ENCODE data around the gene ATXN1.

Gene ATXN1

DNA sequence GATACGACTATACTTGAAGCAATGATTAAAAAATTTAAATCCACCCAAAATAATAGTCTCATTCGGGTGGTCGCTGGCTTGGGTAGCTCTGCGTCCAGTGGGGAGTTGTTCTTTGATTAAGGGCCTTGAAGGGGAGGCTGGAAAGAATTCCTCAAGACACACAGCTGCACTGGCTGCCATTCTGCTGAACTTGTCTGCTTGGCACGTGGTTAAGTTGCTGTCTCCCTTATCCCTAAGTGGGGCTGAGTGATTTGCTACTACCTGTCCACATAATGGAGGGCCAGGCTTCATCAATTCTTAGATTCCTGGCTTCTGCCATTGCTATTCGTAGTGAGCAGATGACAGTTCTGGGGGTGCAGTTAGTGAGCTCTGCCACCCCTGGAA is 424.4 kb downstream of the ATXN1 start:
- Histone ChIP-seq H3K79me2 (ENCODE audit: control insufficient read depth, low read length) (no peaks in the 10 kb centered on the region), H3K4me3 (ENCODE audit: low read length) (no peak overlapping the region), H3K9me3 (ENCODE audit: control insufficient read depth, insufficient read depth, low read length) (no peaks in the 10 kb centered on the region), H3K36me3 (ENCODE audit: control insufficient read depth, low read length) (no peaks in the 10 kb centered on the region), H3K27me3 (ENCODE audit: control insufficient read depth, low read length) (no peaks in the 10 kb centered on the region), H3K9me2 (replicated peaks; ENCODE audit: control insufficient read depth, low read length) (no peaks in the 10 kb centered on the region), H3K4me2 (ENCODE audit: low read length) (no peak overlapping the region), H4K20me1 (ENCODE audit: control insufficient read depth, insufficient read depth, low read depth, low read length) (no peaks in the 10 kb centered on the region), H3K4me1 (ENCODE audit: control insufficient read depth, low read length) (peaks cover 26% of the 10 kb centered on the region), H3F3A (ENCODE audit: control insufficient read depth, insufficient read depth) (peaks cover 3% of the 10 kb centered on the region; the same call in 1 of the 2 replicates), H3K27ac (ENCODE audit: low read depth, low read length) (no peak overlapping the region)
- no peak for TF ChIP-seq EZH2phosphoT487 (IDR thresholded peaks at IDR 0.05; ENCODE audit: borderline replicate concordance, low read length)
- TF ChIP-seq, protein P1, sequence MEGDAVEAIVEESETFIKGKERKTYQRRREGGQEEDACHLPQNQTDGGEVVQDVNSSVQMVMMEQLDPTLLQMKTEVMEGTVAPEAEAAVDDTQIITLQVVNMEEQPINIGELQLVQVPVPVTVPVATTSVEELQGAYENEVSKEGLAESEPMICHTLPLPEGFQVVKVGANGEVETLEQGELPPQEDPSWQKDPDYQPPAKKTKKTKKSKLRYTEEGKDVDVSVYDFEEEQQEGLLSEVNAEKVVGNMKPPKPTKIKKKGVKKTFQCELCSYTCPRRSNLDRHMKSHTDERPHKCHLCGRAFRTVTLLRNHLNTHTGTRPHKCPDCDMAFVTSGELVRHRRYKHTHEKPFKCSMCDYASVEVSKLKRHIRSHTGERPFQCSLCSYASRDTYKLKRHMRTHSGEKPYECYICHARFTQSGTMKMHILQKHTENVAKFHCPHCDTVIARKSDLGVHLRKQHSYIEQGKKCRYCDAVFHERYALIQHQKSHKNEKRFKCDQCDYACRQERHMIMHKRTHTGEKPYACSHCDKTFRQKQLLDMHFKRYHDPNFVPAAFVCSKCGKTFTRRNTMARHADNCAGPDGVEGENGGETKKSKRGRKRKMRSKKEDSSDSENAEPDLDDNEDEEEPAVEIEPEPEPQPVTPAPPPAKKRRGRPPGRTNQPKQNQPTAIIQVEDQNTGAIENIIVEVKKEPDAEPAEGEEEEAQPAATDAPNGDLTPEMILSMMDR (IDR thresholded peaks at IDR 0.05; ENCODE audit: low read depth, low read length, poor library complexity, severe bottlenecking): no peak

DNA sequence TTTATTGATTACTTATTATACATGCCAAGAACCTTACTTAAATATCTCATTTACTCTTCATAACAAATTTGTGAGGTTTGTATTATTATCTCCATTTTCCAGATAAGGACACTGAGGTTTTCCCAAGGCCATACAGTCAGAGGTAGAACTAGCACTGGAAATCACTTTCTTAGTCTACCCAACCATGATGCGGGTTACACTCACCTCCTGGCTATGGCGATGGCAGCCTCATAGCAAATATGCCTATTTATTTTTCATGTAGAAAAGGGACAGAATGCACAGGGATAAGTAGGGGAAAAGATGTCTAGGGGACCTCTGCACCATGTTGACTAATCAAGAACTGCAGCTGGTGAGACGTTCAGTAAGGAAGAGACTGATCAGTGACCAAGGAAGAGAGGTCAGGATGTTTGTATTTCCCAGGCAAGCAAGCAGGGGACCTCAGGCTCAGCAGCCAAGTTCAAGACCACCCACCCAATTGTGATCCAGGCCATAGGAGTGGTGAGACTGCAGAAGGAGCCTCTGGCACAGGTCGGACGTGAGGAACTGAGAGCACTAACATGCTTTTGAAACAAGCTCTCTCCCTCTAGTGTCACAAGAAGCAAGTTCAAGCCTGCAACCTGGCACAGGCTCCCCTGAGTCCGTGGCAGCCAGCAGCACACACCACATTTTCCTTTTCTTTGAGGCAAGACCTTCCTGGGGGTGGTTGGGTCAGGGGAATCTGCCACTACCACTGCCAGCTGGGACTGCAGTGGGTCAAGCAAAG is 425.0 kb downstream of the ATXN1 start:
- H3K36me3 ChIP-seq (ENCODE audit: control insufficient read depth, low read length): no peaks in the 10 kb centered on the region
- H4K20me1 ChIP-seq (ENCODE audit: control insufficient read depth, insufficient read depth, low read depth, low read length): no peaks in the 10 kb centered on the region
- no peaks in the 10 kb centered on the region for H3K27me3 ChIP-seq (ENCODE audit: control insufficient read depth, low read length)
- TF ChIP-seq, protein P1 (IDR thresholded peaks at IDR 0.05; ENCODE audit: low read depth, low read length, poor library complexity, severe bottlenecking): no peak
- no peak for TF ChIP-seq EZH2phosphoT487 (IDR thresholded peaks at IDR 0.05; ENCODE audit: borderline replicate concordance, low read length)
- no peaks in the 10 kb centered on the region for H3K79me2 ChIP-seq (ENCODE audit: control insufficient read depth, low read length)
- no peak overlapping the region for H3K4me2 ChIP-seq (ENCODE audit: low read length)
- no peak overlapping the region for H3K4me3 ChIP-seq (ENCODE audit: low read length)
- no peaks in the 10 kb centered on the region for H3K9me3 ChIP-seq (ENCODE audit: control insufficient read depth, insufficient read depth, low read length)
- peaks cover 32% of the 10 kb centered on the region for H3K4me1 ChIP-seq (ENCODE audit: control insufficient read depth, low read length)
- peaks cover 3% of the 10 kb centered on the region; the same call in 1 of the 2 replicates for H3F3A ChIP-seq (ENCODE audit: control insufficient read depth, insufficient read depth)
- H3K9me2 ChIP-seq (replicated peaks; ENCODE audit: control insufficient read depth, low read length): no peaks in the 10 kb centered on the region
- no peak overlapping the region for H3K27ac ChIP-seq (ENCODE audit: low read depth, low read length)

DNA sequence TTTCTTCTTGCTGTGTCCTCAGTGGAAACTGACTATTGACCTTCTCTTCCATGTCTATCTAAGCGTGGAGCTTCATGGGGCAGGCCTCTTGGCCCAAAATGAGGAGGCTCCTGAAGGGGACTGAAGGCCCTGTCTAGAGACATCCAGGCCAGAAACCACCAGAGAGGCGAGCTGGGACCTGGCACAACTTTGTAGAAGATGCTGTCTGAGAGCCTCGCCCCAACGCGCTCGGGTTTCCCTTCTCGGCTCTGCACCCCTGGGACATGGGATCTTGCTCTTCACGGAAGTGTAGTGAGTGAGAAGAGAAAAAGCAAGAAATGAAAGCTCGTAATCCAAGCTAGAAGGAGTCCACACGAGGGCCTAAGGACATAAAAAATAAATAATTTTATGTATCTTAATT is 426.1 kb downstream of the ATXN1 start:
- Histone ChIP-seq H3K27me3 (ENCODE audit: control insufficient read depth, low read length) (no peaks in the 10 kb centered on the region), H4K20me1 (ENCODE audit: control insufficient read depth, insufficient read depth, low read depth, low read length) (no peaks in the 10 kb centered on the region), H3K4me3 (ENCODE audit: low read length) (no peak overlapping the region), H3K4me1 (ENCODE audit: control insufficient read depth, low read length) (peaks cover 34% of the 10 kb centered on the region), H3K27ac (ENCODE audit: low read depth, low read length) (no peak overlapping the region), H3K36me3 (ENCODE audit: control insufficient read depth, low read length) (no peaks in the 10 kb centered on the region), H3K4me2 (ENCODE audit: low read length) (no peak overlapping the region), H3K9me2 (replicated peaks; ENCODE audit: control insufficient read depth, low read length) (no peaks in the 10 kb centered on the region), H3K9me3 (ENCODE audit: control insufficient read depth, insufficient read depth, low read length) (no peaks in the 10 kb centered on the region), H3K79me2 (ENCODE audit: control insufficient read depth, low read length) (no peaks in the 10 kb centered on the region), H3F3A (ENCODE audit: control insufficient read depth, insufficient read depth) (peaks cover 3% of the 10 kb centered on the region; the same call in 1 of the 2 replicates)
- TF ChIP-seq, protein P1 (IDR thresholded peaks at IDR 0.05; ENCODE audit: low read depth, low read length, poor library complexity, severe bottlenecking): no peak
- no peak for TF ChIP-seq EZH2phosphoT487 (IDR thresholded peaks at IDR 0.05; ENCODE audit: borderline replicate concordance, low read length)
